Left renal cortex interstitium (tissue), 4 donors: Measurements from ENCODE around the gene SP4. TPM values are rescaled to one million over a fixed set of nuclear protein-coding genes. Genes with fewer than 3 reads are reported as not detected.

ENCODE experiments used
- DNase-seq, 4 donors: peaks; one replicate each; pipeline ENCODE4 v3.0.0-alpha.2; 2013; ENCODE audit warnings: low read depth in 4 of 4, low spot score in 2 of 4, missing footprints in 1 of 4
- polyA plus RNA-seq, 4 donors: library from polyadenylated mRNA; unstranded; fragments of 120-200 nt; gene quantifications; one replicate each; pipeline ENCODE4 v1.2.1, GENCODE V29; 2013; ENCODE audit not compliant: insufficient read length in 4 of 4

The SP4 gene
- polyA plus RNA-seq = 10 to 100 TPM; 13.8 to 15.5 (median 14.4) TPM

DNA sequence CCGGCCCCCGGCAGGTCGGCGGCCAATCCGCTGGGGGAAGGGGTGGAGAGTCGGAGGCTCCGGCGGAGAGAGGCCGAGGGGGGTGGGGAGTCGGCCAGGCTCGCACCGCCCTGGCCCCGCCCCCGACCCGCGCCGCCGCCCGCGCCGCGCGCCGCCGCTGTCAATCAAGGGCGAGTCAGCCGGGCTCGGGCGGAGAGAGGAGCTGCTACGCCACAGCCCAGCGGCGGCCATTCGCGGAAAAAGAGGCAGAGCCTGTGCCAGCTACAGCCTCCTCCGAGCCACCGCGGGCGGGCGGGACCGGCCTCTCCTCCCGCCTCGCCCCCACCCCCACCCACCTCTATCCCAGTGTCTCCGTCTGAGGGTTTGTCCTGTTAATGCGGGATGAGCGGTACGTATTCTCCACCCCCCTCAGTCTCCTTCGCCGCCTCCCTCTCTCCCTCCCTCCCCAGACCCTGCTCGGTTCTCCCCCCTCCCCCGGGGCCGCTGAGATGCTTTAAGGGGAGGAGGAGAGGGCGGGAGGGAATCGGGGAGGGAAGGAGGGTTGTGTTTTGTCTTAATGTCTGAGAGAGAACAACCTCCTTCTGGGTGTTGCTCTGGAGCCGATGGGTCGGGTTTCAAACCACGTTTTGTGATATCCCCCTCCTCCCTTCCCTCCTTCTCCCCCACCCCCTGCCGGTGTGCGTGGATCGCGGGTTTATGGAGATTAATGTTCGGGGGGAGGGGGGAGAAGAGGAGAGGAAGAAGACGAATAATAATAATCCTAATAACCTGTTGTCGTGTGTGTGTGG lies at the start of gene SP4:
SP4 (plus strand) TSS at position 213 of the 788 bp plus-strand sequence; CDS start at position 382, 169 bp downstream.
- DNase-seq = peak; percentile 79 to 90 (median 83)

- no peak for DNase-seq
Measured at GRCh38 chr7:21383227-21384220, 44.4 kb upstream of the SP4 start.

- DNase-seq = no peak
Measured at GRCh38 chr7:21393937-21394336, 33.9 kb upstream of the SP4 start.

DNA sequence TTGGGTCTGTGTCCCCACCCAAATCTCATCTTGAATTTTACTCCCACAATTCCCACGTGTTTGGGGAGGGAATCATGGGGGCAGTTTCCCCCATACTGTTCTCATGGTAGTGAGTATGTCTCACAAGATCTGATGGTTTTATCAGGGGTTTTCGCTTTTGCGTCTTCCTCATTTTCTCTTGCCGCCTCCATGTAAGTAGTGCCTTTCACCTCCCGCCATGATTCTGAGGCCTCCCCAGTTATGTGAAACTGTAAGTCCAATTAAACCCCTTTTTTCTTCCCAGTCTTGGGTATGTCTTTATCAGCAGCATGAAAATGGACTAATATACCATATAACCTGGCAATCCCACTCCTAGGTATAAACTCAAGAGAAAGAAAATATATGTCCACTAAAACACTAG lies 25.9 kb upstream of the SP4 start:
- no peak for DNase-seq

GRCh38 chr7:21407796-21408480 lies 19.9 kb upstream of the SP4 start:
- no peak for DNase-seq

DNA sequence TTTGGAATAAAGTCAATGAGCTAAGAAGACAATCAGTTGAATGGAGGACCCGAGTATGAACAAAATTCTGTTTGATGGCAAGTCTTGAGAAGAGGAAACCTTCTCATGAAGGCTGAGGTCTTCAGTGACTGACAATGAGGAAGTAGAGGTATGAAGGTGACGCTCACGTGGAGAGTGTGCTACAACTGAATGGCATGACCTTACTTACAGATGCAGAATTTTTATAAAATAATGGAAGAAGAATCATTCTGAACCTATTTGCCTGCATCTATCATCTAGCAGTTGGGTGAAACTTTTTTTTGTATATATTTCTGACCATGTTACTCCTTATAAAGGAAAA lies 19.4 kb upstream of the SP4 start:
- DNase-seq = no peak

GRCh38 chr7:21412410-21412851 lies 15.5 kb upstream of the SP4 start:
- DNase-seq = no peak

- no peak for DNase-seq
Measured at GRCh38 chr7:21412957-21413356, 14.9 kb upstream of the SP4 start.

DNA sequence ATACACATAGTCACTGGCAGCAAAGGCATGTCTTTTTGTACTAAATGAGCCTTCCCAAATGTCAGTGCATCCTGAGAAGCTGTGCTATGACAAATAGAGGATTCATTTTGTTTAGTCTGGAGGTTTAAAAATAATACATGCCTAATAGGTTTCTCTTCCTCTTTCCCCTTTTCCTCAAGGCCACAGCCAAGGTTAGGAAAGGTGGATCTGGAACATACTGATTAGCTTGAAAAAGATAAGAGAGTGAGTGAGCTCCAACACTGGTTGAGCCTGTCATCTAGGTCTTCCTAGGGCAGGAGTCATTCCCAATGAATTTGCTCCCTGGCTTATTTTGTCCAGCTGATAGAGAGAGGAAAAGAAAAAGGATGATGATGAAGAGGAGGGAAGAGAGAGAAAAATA lies 14.4 kb upstream of the SP4 start:
- no peak for DNase-seq

DNA sequence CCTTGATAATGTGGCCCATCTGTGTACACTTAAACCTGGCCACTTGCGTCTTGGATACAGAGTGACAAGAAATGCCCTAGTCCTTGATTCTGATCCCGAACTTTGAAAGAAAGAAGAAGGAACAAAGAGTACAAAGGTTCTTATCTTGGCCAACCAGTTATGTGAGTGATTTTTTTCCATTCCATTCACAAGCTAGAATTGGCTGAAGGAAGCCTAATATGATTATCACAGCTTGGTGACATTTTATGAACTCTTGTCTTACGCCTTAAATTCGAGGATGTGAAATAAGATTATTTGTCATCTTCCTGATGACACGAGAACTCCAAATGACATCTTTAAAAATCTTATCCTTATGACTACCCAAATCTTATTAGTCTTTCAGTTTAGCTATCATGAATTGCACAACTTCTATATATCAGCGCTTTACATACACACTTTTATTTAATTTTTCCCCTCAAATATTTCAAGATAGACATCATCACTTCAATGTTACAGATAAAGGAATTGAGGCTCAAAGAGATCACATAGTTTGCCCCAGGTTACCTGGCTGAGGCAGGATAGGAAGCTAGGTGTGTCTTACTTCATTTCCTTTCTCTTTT lies 13.0 kb upstream of the SP4 start:
- DNase-seq = no peak

DNA sequence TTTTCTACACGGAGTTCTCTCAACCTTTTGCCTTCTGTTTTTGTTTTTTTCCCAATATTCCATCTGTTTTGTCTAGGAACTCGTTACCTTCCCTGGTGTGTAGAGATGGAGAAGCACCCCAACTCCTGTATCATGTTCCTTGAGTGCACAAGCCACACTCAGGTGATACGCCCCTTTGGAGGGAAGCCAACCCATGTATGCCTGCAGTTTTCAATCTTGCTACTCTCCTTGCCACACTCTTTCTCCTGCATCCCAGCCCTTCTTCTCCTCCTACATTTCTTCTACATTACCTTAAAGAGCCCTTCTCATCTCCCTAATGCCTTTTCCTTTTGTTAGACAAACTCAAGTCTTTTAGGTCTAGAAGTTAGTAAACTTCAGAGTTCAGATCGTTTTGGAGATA lies 10.2 kb upstream of the SP4 start:
- DNase-seq = no peak

DNA sequence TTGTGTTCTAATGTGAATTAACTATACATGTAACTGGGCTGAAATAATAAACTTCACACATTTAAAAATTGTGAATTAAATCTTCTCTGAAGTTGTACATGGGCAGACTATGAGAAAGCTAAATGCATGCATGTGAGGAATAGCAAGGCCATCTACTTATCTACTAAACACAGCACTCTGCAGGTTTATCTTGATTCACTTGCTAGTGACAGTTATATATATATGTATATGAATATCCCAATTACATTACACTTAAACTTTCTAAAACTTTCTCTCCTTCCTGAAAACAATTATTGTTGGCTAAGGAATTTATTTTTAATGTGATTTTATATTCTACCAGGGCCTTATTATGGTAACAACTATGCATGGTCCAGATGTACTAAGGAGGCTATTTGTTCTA lies 5.1 kb upstream of the SP4 start:
- DNase-seq = no peak

DNA sequence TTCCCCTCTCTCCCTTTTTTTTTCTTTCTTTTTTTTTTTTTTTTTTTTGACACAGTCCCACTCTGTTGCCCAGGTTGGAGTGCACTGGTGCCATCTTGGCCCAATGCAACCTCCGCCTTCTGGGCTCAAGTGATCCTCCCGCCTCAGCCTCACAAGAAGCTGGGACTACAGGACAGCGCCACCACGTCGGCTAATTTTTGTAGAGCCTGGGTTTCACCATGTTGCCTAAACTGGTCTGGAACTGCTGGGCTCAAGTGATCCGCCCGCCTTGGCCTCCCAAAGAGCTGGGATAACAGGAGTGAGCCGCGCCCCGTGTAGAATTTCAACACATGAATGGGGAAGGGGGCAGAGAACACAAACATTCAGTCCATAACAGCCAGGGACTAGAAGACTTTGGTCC lies 2.6 kb upstream of the SP4 start:
- DNase-seq = no peak

GRCh38 chr7:21426286-21427181 lies 1.3 kb upstream of the SP4 start:
- peak in 2 of 4 donors; percentile 9 to 34 for DNase-seq

DNA sequence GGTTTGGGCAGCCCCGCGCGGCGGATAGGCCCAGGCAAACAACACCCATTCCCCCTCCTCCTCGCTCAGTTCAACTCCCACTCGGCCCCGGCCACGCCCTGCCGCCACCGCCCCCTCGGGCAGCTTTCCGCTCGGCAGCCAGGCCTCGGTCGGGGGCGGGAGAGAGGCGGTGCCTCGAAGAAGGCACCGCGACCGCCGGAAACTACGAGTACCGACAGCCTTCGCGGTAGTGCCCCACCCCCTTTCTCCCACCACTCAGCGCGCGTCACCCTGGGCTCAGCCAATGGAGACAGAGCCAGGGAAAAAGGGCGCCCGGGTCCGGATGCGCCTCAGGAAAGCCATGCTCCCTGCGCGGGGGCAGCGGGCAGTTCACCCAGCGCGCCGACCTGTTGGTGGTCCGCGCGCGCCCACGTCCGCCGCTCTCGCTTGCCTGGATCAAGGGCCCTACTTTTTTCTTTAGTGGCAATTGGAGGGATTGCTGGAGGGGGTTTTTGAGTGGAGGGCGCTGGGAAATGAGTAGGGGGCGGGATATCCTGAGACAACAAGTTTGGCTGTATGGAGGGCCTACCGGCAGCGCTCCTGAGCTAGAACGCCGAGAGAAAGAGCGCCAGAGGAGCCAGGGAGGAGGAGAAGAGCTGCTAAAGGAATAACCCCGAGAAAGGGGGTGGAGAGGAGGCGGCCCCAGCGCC lies 557 bp upstream of the SP4 start:
- DNase-seq = peak; percentile 89 to 98 (median 94)

DNA sequence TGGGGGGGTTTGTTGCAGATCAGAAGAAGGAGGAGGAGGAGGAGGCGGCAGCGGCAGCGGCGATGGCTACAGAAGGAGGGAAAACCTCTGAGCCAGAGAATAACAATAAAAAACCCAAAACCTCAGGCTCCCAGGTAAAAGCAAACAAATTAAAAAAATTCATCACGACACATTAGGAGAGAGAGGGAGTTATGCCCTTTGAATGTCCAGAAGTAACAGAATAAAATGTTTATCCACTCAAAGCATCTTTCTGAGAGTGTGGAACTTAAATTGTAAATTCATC lies 717 bp downstream of the SP4 start:
- no peak for DNase-seq

GRCh38 chr7:21429021-21429420 lies 1.1 kb downstream of the SP4 start:
- DNase-seq = no peak

DNA sequence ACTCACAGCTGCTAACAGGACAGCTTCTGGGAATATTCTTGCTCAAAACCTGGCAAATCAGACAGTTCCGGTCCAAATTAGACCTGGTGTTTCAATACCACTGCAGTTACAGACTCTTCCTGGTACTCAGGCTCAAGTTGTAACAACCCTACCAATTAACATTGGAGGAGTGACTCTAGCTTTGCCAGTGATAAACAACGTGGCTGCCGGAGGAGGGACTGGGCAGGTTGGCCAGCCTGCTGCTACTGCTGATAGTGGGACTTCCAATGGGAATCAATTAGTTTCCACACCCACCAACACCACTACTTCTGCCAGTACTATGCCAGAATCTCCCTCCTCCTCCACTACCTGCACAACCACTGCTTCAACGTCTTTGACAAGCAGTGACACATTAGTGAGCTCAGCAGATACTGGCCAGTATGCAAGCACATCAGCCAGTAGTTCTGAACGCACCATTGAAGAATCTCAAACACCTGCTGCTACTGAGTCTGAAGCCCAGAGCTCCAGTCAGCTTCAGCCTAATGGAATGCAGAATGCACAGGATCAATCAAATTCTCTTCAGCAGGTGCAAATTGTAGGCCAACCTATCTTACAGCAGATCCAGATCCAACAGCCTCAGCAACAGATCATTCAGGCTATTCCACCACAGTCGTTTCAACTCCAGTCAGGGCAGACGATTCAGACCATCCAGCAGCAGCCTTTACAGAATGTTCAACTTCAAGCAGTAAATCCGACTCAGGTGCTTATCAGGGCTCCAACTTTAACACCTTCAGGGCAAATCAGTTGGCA lies 2.1 kb downstream of the SP4 start:
- no peak for DNase-seq
